Adipocyte (in vitro differentiated cells): ENCODE measurements around the gene ERMN.

Experiments used
- DNase-seq: peaks from one replicate; pipeline ENCODE4 v3.0.0-alpha.2; 2015; ENCODE audit warnings: low read depth
- H3K27me3 ChIP-seq: replicated peaks from 2 replicates; pipeline ENCODE4 v1.7.0; 2013; ENCODE audit warnings: mild to moderate bottlenecking, low read length, moderate library complexity; ENCODE audit not compliant: control insufficient read depth, insufficient read depth
- H3K36me3 ChIP-seq: 2 replicates; pipeline ENCODE4 v1.7.0; 2013; ENCODE audit warnings: low read length, mild to moderate bottlenecking, moderate library complexity; ENCODE audit not compliant: control insufficient read depth, insufficient read depth, severe bottlenecking
- H3K4me1 ChIP-seq: 2 replicates; pipeline ENCODE4 v1.7.0; 2013; ENCODE audit warnings: mild to moderate bottlenecking, low read length, moderate library complexity; ENCODE audit not compliant: control insufficient read depth, insufficient read depth
- H3K4me3 ChIP-seq: 2 replicates; pipeline ENCODE4 v1.7.0; 2013; ENCODE audit warnings: mild to moderate bottlenecking, low read length, moderate library complexity
- H3K9ac ChIP-seq: 2 replicates; pipeline ENCODE4 v1.7.0; 2013; ENCODE audit warnings: mild to moderate bottlenecking, low read length, moderate library complexity
- H3K9me3 ChIP-seq: 2 replicates; pipeline ENCODE4 v1.7.0; 2013; ENCODE audit warnings: mild to moderate bottlenecking, low read length, moderate library complexity; ENCODE audit not compliant: control insufficient read depth

Gene ERMN

GRCh38 chr2:157327621-157328500, 2.2 kb upstream of the ERMN start:
- no peaks in the 10 kb centered on the region for H3K27me3 ChIP-seq
- H3K4me3 ChIP-seq: no peak overlapping the region
- peaks cover 7% of the 10 kb centered on the region for H3K4me1 ChIP-seq
- DNase-seq: peak; percentile 83
- H3K36me3 ChIP-seq: no peaks in the 10 kb centered on the region
- H3K9me3 ChIP-seq: no peaks in the 10 kb centered on the region
- no peak overlapping the region for H3K9ac ChIP-seq

- no peak overlapping the region for H3K4me3 ChIP-seq
- H3K36me3 ChIP-seq: no peaks in the 10 kb centered on the region
- no peaks in the 10 kb centered on the region for H3K9me3 ChIP-seq
- H3K4me1 ChIP-seq: peaks cover 7% of the 10 kb centered on the region
- DNase-seq: no peak
- no peak overlapping the region for H3K9ac ChIP-seq
- H3K27me3 ChIP-seq: no peaks in the 10 kb centered on the region
Observed at GRCh38 chr2:157327200-157327599, 1.6 kb upstream of the ERMN start.

- Histone ChIP-seq H3K4me3 (no peak overlapping the region), H3K36me3 (no peaks in the 10 kb centered on the region), H3K9ac (no peak overlapping the region), H3K4me1 (peaks cover 7% of the 10 kb centered on the region), H3K27me3 (no peaks in the 10 kb centered on the region), H3K9me3 (no peaks in the 10 kb centered on the region)
- DNase-seq: no peak
Observed at GRCh38 chr2:157326698-157327097, 1.1 kb upstream of the ERMN start.

GRCh38 chr2:157324331-157324843, 1.2 kb downstream of the ERMN start:
- Histone ChIP-seq H3K9me3 (no peaks in the 10 kb centered on the region), H3K9ac (no peak overlapping the region), H3K4me3 (no peak overlapping the region), H3K27me3 (no peaks in the 10 kb centered on the region), H3K36me3 (no peaks in the 10 kb centered on the region), H3K4me1 (peaks cover 7% of the 10 kb centered on the region)
- DNase-seq: no peak

- Histone ChIP-seq H3K36me3 (no peaks in the 10 kb centered on the region), H3K4me1 (no peaks in the 10 kb centered on the region), H3K27me3 (no peaks in the 10 kb centered on the region), H3K9ac (no peak overlapping the region), H3K4me3 (no peak overlapping the region), H3K9me3 (no peaks in the 10 kb centered on the region)
- no peak for DNase-seq
Observed at GRCh38 chr2:157322432-157322831, 3.2 kb downstream of the ERMN start.

GRCh38 chr2:157321466-157321865, 4.2 kb downstream of the ERMN start:
- Histone ChIP-seq H3K9ac (no peak overlapping the region), H3K4me1 (no peaks in the 10 kb centered on the region), H3K9me3 (no peaks in the 10 kb centered on the region), H3K27me3 (no peaks in the 10 kb centered on the region), H3K36me3 (no peaks in the 10 kb centered on the region), H3K4me3 (no peak overlapping the region)
- DNase-seq: no peak

- no peaks in the 10 kb centered on the region for H3K27me3 ChIP-seq
- H3K4me1 ChIP-seq: no peaks in the 10 kb centered on the region
- no peak overlapping the region for H3K9ac ChIP-seq
- no peak overlapping the region for H3K4me3 ChIP-seq
- no peaks in the 10 kb centered on the region for H3K9me3 ChIP-seq
- no peak for DNase-seq
- H3K36me3 ChIP-seq: no peaks in the 10 kb centered on the region
Observed at GRCh38 chr2:157320409-157320808, 5.2 kb downstream of the ERMN start.

GRCh38 chr2:157319795-157320194, 5.8 kb downstream of the ERMN start:
- no peak for DNase-seq
- Histone ChIP-seq H3K9me3 (no peaks in the 10 kb centered on the region), H3K36me3 (no peaks in the 10 kb centered on the region), H3K9ac (no peak overlapping the region), H3K4me1 (no peaks in the 10 kb centered on the region), H3K27me3 (no peaks in the 10 kb centered on the region), H3K4me3 (no peak overlapping the region)

- H3K4me1 ChIP-seq: no peaks in the 10 kb centered on the region
- H3K9ac ChIP-seq: no peak overlapping the region
- DNase-seq: no peak
- H3K9me3 ChIP-seq: no peaks in the 10 kb centered on the region
- H3K36me3 ChIP-seq: no peaks in the 10 kb centered on the region
- no peak overlapping the region for H3K4me3 ChIP-seq
- no peaks in the 10 kb centered on the region for H3K27me3 ChIP-seq
Observed at GRCh38 chr2:157318884-157319283, 6.7 kb downstream of the ERMN start.

- H3K4me3 ChIP-seq: no peak overlapping the region
- no peaks in the 10 kb centered on the region for H3K36me3 ChIP-seq
- H3K9me3 ChIP-seq: no peaks in the 10 kb centered on the region
- H3K9ac ChIP-seq: no peak overlapping the region
- no peak for DNase-seq
- no peaks in the 10 kb centered on the region for H3K27me3 ChIP-seq
- H3K4me1 ChIP-seq: peaks cover 14% of the 10 kb centered on the region
Observed at GRCh38 chr2:157315901-157316300, 9.7 kb downstream of the ERMN start.

GRCh38 chr2:157312866-157313486, 12.6 kb downstream of the ERMN start:
- Histone ChIP-seq H3K4me3 (no peak overlapping the region), H3K9me3 (no peaks in the 10 kb centered on the region), H3K27me3 (no peaks in the 10 kb centered on the region), H3K9ac (no peak overlapping the region), H3K4me1 (peaks cover 14% of the 10 kb centered on the region), H3K36me3 (no peaks in the 10 kb centered on the region)
- peak; percentile 27 for DNase-seq
